Liver (tissue), 3 donors: ENCODE measurements around the gene HTD2.

Experiments used
- ATF3 ChIP-seq: IDR thresholded peaks from 2 replicates; pipeline ENCODE4 v1.6.1; 2016; ENCODE audit warnings: antibody characterized with exemption
- CTCF ChIP-seq: fragments of 150-350 bp; IDR thresholded peaks from 2 replicates; pipeline ENCODE4 v1.5.1; 2017; ENCODE audit warnings: improper control_type of control experiment, low read depth, low read length; ENCODE audit not compliant: missing input control
- EGR1 ChIP-seq, 2 donors: IDR thresholded peaks; 2 replicates each; pipeline ENCODE4 v1.6.1; 2016 to 2018; ENCODE audit warnings: antibody characterized with exemption in 2 of 2, low read depth in 2 of 2
- FOXA1 ChIP-seq: IDR thresholded peaks from 2 replicates; pipeline ENCODE4 v1.6.1; 2016; ENCODE audit warnings: antibody characterized with exemption
- GABPA ChIP-seq, 2 donors: IDR thresholded peaks in 1 of 2; conservative IDR thresholded peaks in 1 of 2; 2 replicates each; pipeline ENCODE4 v1.6.1; 2016; ENCODE audit warnings: antibody characterized with exemption in 2 of 2, mild to moderate bottlenecking in 1 of 2, moderate library complexity in 1 of 2
- HNF4A ChIP-seq, 2 donors: conservative IDR thresholded peaks; 2 replicates each; pipeline ENCODE4 v1.6.1; 2016; ENCODE audit warnings: antibody characterized with exemption in 2 of 2, mild to moderate bottlenecking in 2 of 2
- RAD21 ChIP-seq, 2 donors: IDR thresholded peaks; 2 replicates each; pipeline ENCODE4 v1.6.1; 2016; ENCODE audit warnings: antibody characterized with exemption in 2 of 2, mild to moderate bottlenecking in 2 of 2
- SP1 ChIP-seq: IDR thresholded peaks from 2 replicates; pipeline ENCODE4 v1.6.1; 2018; ENCODE audit warnings: antibody characterized with exemption, mild to moderate bottlenecking
- YY1 ChIP-seq: IDR thresholded peaks from 2 replicates; pipeline ENCODE4 v1.6.1; 2016; ENCODE audit warnings: antibody characterized with exemption, mild to moderate bottlenecking
- ZBTB33 ChIP-seq: IDR thresholded peaks from 2 replicates; pipeline ENCODE4 v1.6.1; 2016; ENCODE audit warnings: antibody characterized with exemption
- TF ChIP-seq, protein P1 (sequence below): IDR thresholded peaks from 2 replicates; pipeline ENCODE4 v1.6.1; 2016; ENCODE audit warnings: antibody characterized with exemption, mild to moderate bottlenecking
- donor health status: healthy.
- donor health status: healthy.

DNA sequence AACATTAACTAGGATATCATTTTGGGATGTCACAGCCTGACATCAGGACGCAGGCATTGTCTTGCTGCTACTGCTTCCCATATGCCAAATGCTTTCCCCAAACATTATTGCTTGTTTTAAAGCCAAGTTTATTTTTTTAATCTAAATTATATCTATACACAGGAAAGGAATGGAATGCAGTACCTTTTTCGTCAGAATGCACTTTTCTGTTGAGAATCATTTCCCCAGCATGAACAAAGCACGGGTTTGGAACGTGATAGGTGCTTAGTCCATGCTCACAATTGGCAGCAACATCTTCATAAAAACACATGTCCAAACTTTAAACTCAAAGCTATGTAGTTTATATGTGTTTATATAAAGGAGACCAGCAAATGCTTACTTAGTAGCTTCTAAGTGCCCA is 52.5 kb downstream of the HTD2 start:
- TF ChIP-seq CTCF = no peak
- no peak for TF ChIP-seq SP1
- TF ChIP-seq ZBTB33 = no peak
- TF ChIP-seq FOXA1 = no peak
- TF ChIP-seq YY1 = no peak
- no peak for TF ChIP-seq HNF4A (conservative IDR thresholded peaks at IDR 0.05)
- TF ChIP-seq, protein P1, sequence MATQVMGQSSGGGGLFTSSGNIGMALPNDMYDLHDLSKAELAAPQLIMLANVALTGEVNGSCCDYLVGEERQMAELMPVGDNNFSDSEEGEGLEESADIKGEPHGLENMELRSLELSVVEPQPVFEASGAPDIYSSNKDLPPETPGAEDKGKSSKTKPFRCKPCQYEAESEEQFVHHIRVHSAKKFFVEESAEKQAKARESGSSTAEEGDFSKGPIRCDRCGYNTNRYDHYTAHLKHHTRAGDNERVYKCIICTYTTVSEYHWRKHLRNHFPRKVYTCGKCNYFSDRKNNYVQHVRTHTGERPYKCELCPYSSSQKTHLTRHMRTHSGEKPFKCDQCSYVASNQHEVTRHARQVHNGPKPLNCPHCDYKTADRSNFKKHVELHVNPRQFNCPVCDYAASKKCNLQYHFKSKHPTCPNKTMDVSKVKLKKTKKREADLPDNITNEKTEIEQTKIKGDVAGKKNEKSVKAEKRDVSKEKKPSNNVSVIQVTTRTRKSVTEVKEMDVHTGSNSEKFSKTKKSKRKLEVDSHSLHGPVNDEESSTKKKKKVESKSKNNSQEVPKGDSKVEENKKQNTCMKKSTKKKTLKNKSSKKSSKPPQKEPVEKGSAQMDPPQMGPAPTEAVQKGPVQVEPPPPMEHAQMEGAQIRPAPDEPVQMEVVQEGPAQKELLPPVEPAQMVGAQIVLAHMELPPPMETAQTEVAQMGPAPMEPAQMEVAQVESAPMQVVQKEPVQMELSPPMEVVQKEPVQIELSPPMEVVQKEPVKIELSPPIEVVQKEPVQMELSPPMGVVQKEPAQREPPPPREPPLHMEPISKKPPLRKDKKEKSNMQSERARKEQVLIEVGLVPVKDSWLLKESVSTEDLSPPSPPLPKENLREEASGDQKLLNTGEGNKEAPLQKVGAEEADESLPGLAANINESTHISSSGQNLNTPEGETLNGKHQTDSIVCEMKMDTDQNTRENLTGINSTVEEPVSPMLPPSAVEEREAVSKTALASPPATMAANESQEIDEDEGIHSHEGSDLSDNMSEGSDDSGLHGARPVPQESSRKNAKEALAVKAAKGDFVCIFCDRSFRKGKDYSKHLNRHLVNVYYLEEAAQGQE = no peak
- TF ChIP-seq EGR1 (IDR thresholded peaks at IDR 0.05; ENCODE audit: low read depth in 2 of 2) = no peak
- no peak for TF ChIP-seq RAD21 (IDR thresholded peaks at IDR 0.05)
- TF ChIP-seq GABPA (IDR thresholded peaks at IDR 0.05 in 1 of 2, conservative IDR thresholded peaks at IDR 0.05 in 1 of 2) = no peak
- no peak for TF ChIP-seq ATF3
